Measurements from ENCODE around the gene RFX3. TPM values are rescaled to one million over a fixed set of nuclear protein-coding genes. Genes with fewer than 3 reads are reported as not detected.

The RFX3 gene
- total RNA-seq, 1 experiment from 2014 or later: 4.5 TPM

- H3K9me3 ChIP-seq (ENCODE audit: low read length): no peaks in the 10 kb centered on the region
- CTCF ChIA-PET: no interaction called here
- ATAC-seq (no peak), DNase-seq (no peak)
- no peaks in the 10 kb centered on the region for H3K27me3 ChIP-seq (ENCODE audit: low read length)
- no peak overlapping the region for H3K27ac ChIP-seq (ENCODE audit: low read length)
- no peaks in the 10 kb centered on the region for H4K20me1 ChIP-seq (ENCODE audit: low read length)
- peaks cover under 1% of the 10 kb centered on the region for H3K4me1 ChIP-seq (ENCODE audit: insufficient read depth, low read length)
- intact Hi-C loops (cut with micrococcal nuclease): no loop called here
- H3K79me2 ChIP-seq (ENCODE audit: low read length): no peaks in the 10 kb centered on the region
- H3F3A ChIP-seq (ENCODE audit: low read length, unreplicated experiment): no peaks in the 10 kb centered on the region
- no TSS peak for BruUV-seq (replicated peaks)
- H2AFZ ChIP-seq (ENCODE audit: low read length): no peak overlapping the region
- no peak overlapping the region for H3K9ac ChIP-seq (ENCODE audit: low read length)
- TF ChIP-seq EZH2phosphoT487 (IDR thresholded peaks at IDR 0.05; ENCODE audit: borderline replicate concordance, low read length): no peak
- TF ChIP-seq, protein P1, sequence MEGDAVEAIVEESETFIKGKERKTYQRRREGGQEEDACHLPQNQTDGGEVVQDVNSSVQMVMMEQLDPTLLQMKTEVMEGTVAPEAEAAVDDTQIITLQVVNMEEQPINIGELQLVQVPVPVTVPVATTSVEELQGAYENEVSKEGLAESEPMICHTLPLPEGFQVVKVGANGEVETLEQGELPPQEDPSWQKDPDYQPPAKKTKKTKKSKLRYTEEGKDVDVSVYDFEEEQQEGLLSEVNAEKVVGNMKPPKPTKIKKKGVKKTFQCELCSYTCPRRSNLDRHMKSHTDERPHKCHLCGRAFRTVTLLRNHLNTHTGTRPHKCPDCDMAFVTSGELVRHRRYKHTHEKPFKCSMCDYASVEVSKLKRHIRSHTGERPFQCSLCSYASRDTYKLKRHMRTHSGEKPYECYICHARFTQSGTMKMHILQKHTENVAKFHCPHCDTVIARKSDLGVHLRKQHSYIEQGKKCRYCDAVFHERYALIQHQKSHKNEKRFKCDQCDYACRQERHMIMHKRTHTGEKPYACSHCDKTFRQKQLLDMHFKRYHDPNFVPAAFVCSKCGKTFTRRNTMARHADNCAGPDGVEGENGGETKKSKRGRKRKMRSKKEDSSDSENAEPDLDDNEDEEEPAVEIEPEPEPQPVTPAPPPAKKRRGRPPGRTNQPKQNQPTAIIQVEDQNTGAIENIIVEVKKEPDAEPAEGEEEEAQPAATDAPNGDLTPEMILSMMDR (conservative IDR thresholded peaks at IDR 0.05; ENCODE audit: low read depth, low read length): no peak
- TF ChIP-seq EZH2 (IDR thresholded peaks at IDR 0.05; ENCODE audit: low read length, unreplicated experiment): no peak
- H3K4me3 ChIP-seq (ENCODE audit: low read length): no peak overlapping the region
- H3K9me2 ChIP-seq (replicated peaks; ENCODE audit: low read length): no peaks in the 10 kb centered on the region
- H3K4me2 ChIP-seq (ENCODE audit: low read length): no peak overlapping the region
- POLR2A ChIA-PET (ENCODE audit: unreplicated experiment): interaction anchor here (1.0 kb wide), 1 partner anchor 9 kb away, joined by 4 read pairs; the partner anchor contains the start of gene RFX3
- no peaks in the 10 kb centered on the region for H3K36me3 ChIP-seq (ENCODE audit: low read depth, low read length)
Measured at GRCh38 chr9:3516667-3517330, 9.0 kb downstream of the RFX3 start.

- Histone ChIP-seq H3K9me2 (replicated peaks; ENCODE audit: low read length) (no peaks in the 10 kb centered on the region), H3K27me3 (ENCODE audit: low read length) (no peaks in the 10 kb centered on the region), H3K36me3 (ENCODE audit: low read depth, low read length) (no peaks in the 10 kb centered on the region), H2AFZ (ENCODE audit: low read length) (no peak overlapping the region), H3F3A (ENCODE audit: low read length, unreplicated experiment) (no peaks in the 10 kb centered on the region), H3K4me2 (ENCODE audit: low read length) (no peak overlapping the region), H4K20me1 (ENCODE audit: low read length) (no peaks in the 10 kb centered on the region), H3K79me2 (ENCODE audit: low read length) (no peaks in the 10 kb centered on the region), H3K9me3 (ENCODE audit: low read length) (no peaks in the 10 kb centered on the region), H3K9ac (ENCODE audit: low read length) (no peak overlapping the region), H3K4me3 (ENCODE audit: low read length) (no peak overlapping the region), H3K4me1 (ENCODE audit: insufficient read depth, low read length) (peaks cover 12% of the 10 kb centered on the region), H3K27ac (ENCODE audit: low read length) (no peak overlapping the region)
- ATAC-seq (no peak), DNase-seq (no peak)
- ChIA-PET POLR2A (ENCODE audit: unreplicated experiment) (no interaction called here), CTCF (no interaction called here)
- intact Hi-C loops (cut with micrococcal nuclease): no loop called here
- BruUV-seq (replicated peaks): no TSS peak
- TF ChIP-seq, protein P1 (conservative IDR thresholded peaks at IDR 0.05; ENCODE audit: low read depth, low read length): no peak
Measured at GRCh38 chr9:3515405-3515804, 10.4 kb downstream of the RFX3 start.

DNA sequence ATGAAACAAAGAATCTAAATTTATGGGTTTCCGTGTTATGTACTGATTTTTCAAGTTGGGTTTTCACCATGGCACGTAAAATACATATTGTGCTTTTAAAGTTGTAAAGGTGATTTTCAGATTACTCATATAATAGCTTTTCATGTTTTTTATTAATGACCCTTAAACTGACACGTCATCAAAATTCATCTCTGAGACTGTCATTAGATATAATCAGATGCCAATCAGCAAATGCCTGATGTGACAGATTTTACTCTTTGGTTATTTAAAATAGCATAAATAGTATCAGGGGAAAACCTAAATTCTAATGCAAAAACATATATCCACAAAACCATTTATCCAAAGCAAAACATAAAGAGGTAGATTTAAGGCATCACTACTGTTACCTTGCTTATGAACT lies 11.0 kb downstream of the RFX3 start:
- Histone ChIP-seq H3K4me2 (ENCODE audit: low read length) (no peak overlapping the region), H4K20me1 (ENCODE audit: low read length) (no peaks in the 10 kb centered on the region), H3K79me2 (ENCODE audit: low read length) (no peaks in the 10 kb centered on the region), H3F3A (ENCODE audit: low read length, unreplicated experiment) (no peaks in the 10 kb centered on the region), H3K9me2 (replicated peaks; ENCODE audit: low read length) (no peaks in the 10 kb centered on the region), H3K9me3 (ENCODE audit: low read length) (no peaks in the 10 kb centered on the region), H3K27me3 (ENCODE audit: low read length) (no peaks in the 10 kb centered on the region), H3K4me1 (ENCODE audit: insufficient read depth, low read length) (peaks cover 12% of the 10 kb centered on the region), H3K9ac (ENCODE audit: low read length) (no peak overlapping the region), H2AFZ (ENCODE audit: low read length) (no peak overlapping the region), H3K36me3 (ENCODE audit: low read depth, low read length) (no peaks in the 10 kb centered on the region), H3K4me3 (ENCODE audit: low read length) (no peak overlapping the region), H3K27ac (ENCODE audit: low read length) (no peak overlapping the region)
- BruUV-seq (replicated peaks): no TSS peak
- ATAC-seq: no peak
- intact Hi-C loops (cut with micrococcal nuclease): loop anchor here (5.0 kb wide), 1 partner anchor 272 kb away; no protein-coding TSS in a partner anchor
- POLR2A ChIA-PET (ENCODE audit: unreplicated experiment): no interaction called here
- TF ChIP-seq, protein P1 (conservative IDR thresholded peaks at IDR 0.05; ENCODE audit: low read depth, low read length): no peak
- TF ChIP-seq EZH2 (IDR thresholded peaks at IDR 0.05; ENCODE audit: low read length, unreplicated experiment) (no peak), EZH2phosphoT487 (IDR thresholded peaks at IDR 0.05; ENCODE audit: borderline replicate concordance, low read length) (no peak)
- DNase-seq: no peak
- CTCF ChIA-PET: no interaction called here
